H9 (cell line): Measurements from ENCODE around the gene ATF2. TPM values are rescaled to one million over a fixed set of nuclear protein-coding genes. Genes with fewer than 3 reads are reported as not detected.

Experiments used
- DNase-seq: peaks from one replicate; pipeline ENCODE4 v3.0.0-alpha.2; 2017
- H2AFZ ChIP-seq: one replicate; pipeline ENCODE4 v1.6.1; 2013; ENCODE audit warnings: mild to moderate bottlenecking, low read length, control low read depth, moderate library complexity
- H2AK5ac ChIP-seq: 2 replicates; pipeline ENCODE4 v1.6.1; 2013; ENCODE audit warnings: low read length, control low read depth, mixed read lengths; ENCODE audit not compliant: insufficient read length
- H2BK120ac ChIP-seq: one replicate; pipeline ENCODE4 v1.6.1; 2013; ENCODE audit warnings: low read depth, mild to moderate bottlenecking, low read length, control low read depth, inconsistent platforms; ENCODE audit not compliant: poor library complexity, severe bottlenecking
- H2BK12ac ChIP-seq: 2 replicates; pipeline ENCODE4 v1.6.1; 2013; ENCODE audit warnings: low read length, control low read depth, mixed read lengths, low read depth; ENCODE audit not compliant: insufficient read length
- H2BK15ac ChIP-seq: 2 replicates; pipeline ENCODE4 v1.6.1; 2013; ENCODE audit warnings: low read depth, low read length, control low read depth
- H2BK20ac ChIP-seq: one replicate; pipeline ENCODE4 v1.6.1; 2013; ENCODE audit warnings: low read depth, mild to moderate bottlenecking, low read length, control low read depth, inconsistent platforms; ENCODE audit not compliant: poor library complexity, severe bottlenecking
- H2BK5ac ChIP-seq: 2 replicates; pipeline ENCODE4 v1.6.1; 2013; ENCODE audit warnings: low read length, control low read depth, mixed read lengths; ENCODE audit not compliant: insufficient read length
- H3K14ac ChIP-seq: 2 replicates; pipeline ENCODE4 v1.6.1; 2013; ENCODE audit warnings: low read length, control low read depth; ENCODE audit not compliant: insufficient read depth
- H3K18ac ChIP-seq: 2 replicates; pipeline ENCODE4 v1.6.1; 2013; ENCODE audit warnings: low read depth, mild to moderate bottlenecking, mixed read lengths, low read length, control low read depth; ENCODE audit not compliant: insufficient read length
- H3K23ac ChIP-seq: 2 replicates; pipeline ENCODE4 v1.6.1; 2013; ENCODE audit warnings: low read length, control low read depth, mixed read lengths, low read depth; ENCODE audit not compliant: insufficient read length
- H3K23me2 ChIP-seq: 2 replicates; pipeline ENCODE4 v1.6.1; 2013; ENCODE audit warnings: low read depth, mild to moderate bottlenecking, mixed read lengths, low read length, control low read depth; ENCODE audit not compliant: insufficient read length, poor library complexity, severe bottlenecking
- H3K27ac ChIP-seq: 2 replicates; pipeline ENCODE4 v1.5.1; 2013; ENCODE audit warnings: low read length, control low read depth, mixed read lengths, low read depth; ENCODE audit not compliant: insufficient read length
- H3K27me3 ChIP-seq: 2 replicates; pipeline ENCODE4 v1.6.1; 2013; ENCODE audit warnings: low read length, control low read depth, inconsistent platforms; ENCODE audit not compliant: insufficient read depth
- H3K4ac ChIP-seq: 2 replicates; pipeline ENCODE4 v1.6.1; 2013; ENCODE audit warnings: low read depth, mild to moderate bottlenecking, control low read depth, inconsistent platforms, low read length, moderate library complexity
- H3K4me1 ChIP-seq: 2 replicates; pipeline ENCODE4 v1.6.1; 2013; ENCODE audit warnings: low read length, control low read depth, inconsistent platforms; ENCODE audit not compliant: insufficient read depth
- H3K4me2 ChIP-seq: 2 replicates; pipeline ENCODE4 v1.6.1; 2013; ENCODE audit warnings: low read length, control low read depth, mixed read lengths; ENCODE audit not compliant: insufficient read length, insufficient read depth
- H3K56ac ChIP-seq: 2 replicates; pipeline ENCODE4 v1.6.1; 2013; ENCODE audit warnings: low read depth, mild to moderate bottlenecking, mixed read lengths, low read length, control low read depth; ENCODE audit not compliant: insufficient read length
- H3K79me1 ChIP-seq: 2 replicates; pipeline ENCODE4 v1.6.1; 2013; ENCODE audit warnings: low read depth, mild to moderate bottlenecking, moderate library complexity, low read length, control low read depth, inconsistent platforms; ENCODE audit not compliant: insufficient read depth, poor library complexity, severe bottlenecking
- H3K79me2 ChIP-seq: 2 replicates; pipeline ENCODE4 v1.6.1; 2013; ENCODE audit warnings: low read length, control low read depth, inconsistent platforms; ENCODE audit not compliant: insufficient read depth
- H3K9ac ChIP-seq: 2 replicates; pipeline ENCODE4 v1.6.1; 2013; ENCODE audit warnings: low read length, control low read depth, mixed read lengths; ENCODE audit not compliant: insufficient read length; ENCODE audit errors: extremely low read depth
- H3K9me3 ChIP-seq: one replicate; pipeline ENCODE4 v1.6.1; 2013; ENCODE audit warnings: low read depth, low read length, inconsistent platforms; ENCODE audit not compliant: control insufficient read depth
- H3T11ph ChIP-seq: one replicate; pipeline ENCODE4 v1.6.1; 2013; ENCODE audit warnings: mild to moderate bottlenecking, low read length, control low read depth, inconsistent platforms
- H4K20me1 ChIP-seq: one replicate; pipeline ENCODE4 v1.6.1; 2013; ENCODE audit not compliant: control insufficient read depth, insufficient read length, insufficient read depth
- H4K5ac ChIP-seq: 2 replicates; pipeline ENCODE4 v1.6.1; 2013; ENCODE audit warnings: low read depth, mild to moderate bottlenecking, mixed read lengths, low read length, control low read depth; ENCODE audit not compliant: insufficient read length
- H4K8ac ChIP-seq: replicated peaks from 2 replicates; pipeline ENCODE4 v1.6.1; 2013; ENCODE audit warnings: low read length, control low read depth, mixed read lengths, low read depth; ENCODE audit not compliant: insufficient read length
- H4K91ac ChIP-seq: 2 replicates; pipeline ENCODE4 v1.6.1; 2013; ENCODE audit warnings: low read depth, mild to moderate bottlenecking, moderate library complexity, mixed read lengths, low read length, control low read depth; ENCODE audit not compliant: insufficient read length
- H3K27ac Mint-ChIP-seq, 3 experiments: 2 replicates in 2 of 3; 3 replicates in 1 of 3; pipeline ENCODE4 v1.8.0; 2020 to 2021; ENCODE audit warnings: mixed read lengths in 3 of 3, mild to moderate bottlenecking in 1 of 3, moderate library complexity in 1 of 3
- H3K27me3 Mint-ChIP-seq: 2 replicates; pipeline ENCODE4 v1.8.0; 2021; ENCODE audit warnings: low read depth, mild to moderate bottlenecking, moderate library complexity, mixed read lengths
- H3K36me3 Mint-ChIP-seq, 3 experiments: 2 replicates in 2 of 3; 3 replicates in 1 of 3; pipeline ENCODE4 v1.8.0; 2020 to 2021; ENCODE audit warnings: low read depth in 3 of 3, mixed read lengths in 3 of 3; ENCODE audit not compliant: insufficient read depth in 1 of 3
- H3K4me1 Mint-ChIP-seq, 2 experiments: 2 replicates each; pipeline ENCODE4 v1.8.0; 2020; ENCODE audit warnings: mixed read lengths in 2 of 2
- H3K4me3 Mint-ChIP-seq, 2 experiments: 2 replicates in 1 of 2; 3 replicates in 1 of 2; pipeline ENCODE4 v1.8.0; 2020 to 2021; ENCODE audit warnings: mild to moderate bottlenecking in 2 of 2, mixed read lengths in 2 of 2, moderate library complexity in 1 of 2
- H3K9me3 Mint-ChIP-seq, 2 experiments: 2 replicates in 1 of 2; 3 replicates in 1 of 2; pipeline ENCODE4 v1.8.0; 2020; ENCODE audit warnings: mild to moderate bottlenecking in 2 of 2, mixed read lengths in 2 of 2, moderate library complexity in 1 of 2
- CTCF ChIP-seq: fragments of 200-600 bp; sonication (generic); conservative IDR thresholded peaks from 3 replicates; pipeline ENCODE4 v1.8.0; 2021; ENCODE audit warnings: antibody characterized with exemption, mild to moderate bottlenecking
- WGBS: extraction: QIAGEN DNeasy Blood & Tissue Kit; methylation state at CpG from one replicate; pipeline ENCODE4 v1.1.7; 2013; ENCODE audit warnings: missing lambda C conversion rate, low lambda C conversion rate, mixed read lengths; ENCODE audit not compliant: insufficient read length; ENCODE audit errors: extremely low coverage; 5-methylcytosine and 5-hydroxymethylcytosine counted together
- total RNA-seq: library from RNA; stranded (reverse); gene quantifications from 2 replicates; pipeline ENCODE4 v1.2.1, GENCODE V29; 2021

ATF2 gene
- total RNA-seq, 1 experiment from 2014 or later = 40.9 TPM

- H3K27me3 ChIP-seq = no peaks in the 10 kb centered on the region
- H2AK5ac ChIP-seq = no peak overlapping the region
- H3K4me2 ChIP-seq = peak overlapping the region; percentile 48
- H4K8ac ChIP-seq = no peak overlapping the region
- DNase-seq = no peak
- Mint-ChIP-seq H3K27me3 (no peaks in the 10 kb centered on the region), H3K36me3 (peaks cover 3 to 11% (median 6%) of the 10 kb centered on the region in 3 experiments), H3K4me1 (peaks cover 13 to 19% of the 10 kb centered on the region in 2 experiments), H3K9me3 (no peaks in the 10 kb centered on the region; a peak in 1 of 5 replicates), H3K4me3 (peak overlapping the region; percentile 99 to 100), H3K27ac (peak overlapping the region; percentile 16 to 100 (median 39); a peak in 3 of 7 replicates)
- no peak overlapping the region for H3T11ph ChIP-seq
- no peak overlapping the region for H4K5ac ChIP-seq
- H3K79me2 ChIP-seq = peaks cover 29% of the 10 kb centered on the region; the same call in 1 of the 2 replicates
- H4K20me1 ChIP-seq = no peaks in the 10 kb centered on the region
- no peaks in the 10 kb centered on the region for H3K9me3 ChIP-seq
- H3K27ac ChIP-seq = no peak overlapping the region
- no peak overlapping the region for H3K4ac ChIP-seq
- no peak overlapping the region for H2BK12ac ChIP-seq
- H2BK5ac ChIP-seq = no peak overlapping the region
- H3K23ac ChIP-seq = no peak overlapping the region
- peak overlapping the region; percentile 38 for H3K9ac ChIP-seq
- WGBS = 100% methylated on average over 1 of the region's 9 CpGs
- H3K56ac ChIP-seq = no peak overlapping the region
- H2BK15ac ChIP-seq = no peak overlapping the region
- no peak overlapping the region for H3K18ac ChIP-seq
- no peak for TF ChIP-seq CTCF
- no peak overlapping the region for H2BK120ac ChIP-seq
- H4K91ac ChIP-seq = no peak overlapping the region
- H2AFZ ChIP-seq = no peak overlapping the region
- no peak overlapping the region for H2BK20ac ChIP-seq
- no peaks in the 10 kb centered on the region for H3K4me1 ChIP-seq
- no peaks in the 10 kb centered on the region for H3K23me2 ChIP-seq
- H3K14ac ChIP-seq = no peak overlapping the region
- peaks cover 5% of the 10 kb centered on the region for H3K79me1 ChIP-seq
Observed at GRCh38 chr2:175166216-175166824, 1.7 kb downstream of the ATF2 start.
